MM.1S (cell line): ENCODE data around the gene FIS1.
A peak's percentile ranks its signal among the peaks of the same experiment; 100 is the strongest.

Experiments used
- DNase-seq: peaks from one replicate; pipeline ENCODE4 v3.0.0-alpha.2; 2015
- H2AFZ ChIP-seq: fragments of 300-600 bp; sonication (generic); 2 replicates; pipeline ENCODE4 v1.6.0; 2016; ENCODE audit warnings: antibody characterized with exemption, low read length
- H3F3A ChIP-seq: fragments of 300-600 bp; sonication (generic); 2 replicates; pipeline ENCODE4 v1.6.1; 2016; ENCODE audit warnings: mild to moderate bottlenecking, antibody characterized with exemption, low read length, moderate library complexity, mixed read lengths; ENCODE audit not compliant: insufficient read depth
- H3K27ac ChIP-seq: fragments of 300-600 bp; sonication (generic); 2 replicates; pipeline ENCODE4 v1.5.1; 2016; ENCODE audit warnings: mild to moderate bottlenecking, low read length
- H3K27me3 ChIP-seq: fragments of 300-600 bp; sonication (generic); replicated peaks from 2 replicates; pipeline ENCODE4 v1.6.0; 2016; ENCODE audit warnings: low read length; ENCODE audit not compliant: insufficient read depth
- H3K36me3 ChIP-seq: fragments of 300-600 bp; sonication (generic); replicated peaks from 2 replicates; pipeline ENCODE4 v1.6.1; 2016; ENCODE audit warnings: mild to moderate bottlenecking, low read length, mixed read lengths; ENCODE audit not compliant: insufficient read depth
- H3K4me1 ChIP-seq: fragments of 300-600 bp; sonication (generic); 2 replicates; pipeline ENCODE4 v1.6.1; 2016; ENCODE audit warnings: low read length, mixed read lengths
- H3K4me2 ChIP-seq: fragments of 300-600 bp; sonication (generic); 2 replicates; pipeline ENCODE4 v1.6.0; 2016; ENCODE audit warnings: low read depth, low read length
- H3K4me3 ChIP-seq: fragments of 300-600 bp; sonication (generic); 2 replicates; pipeline ENCODE4 v1.5.1; 2016; ENCODE audit warnings: low read length, mixed read lengths
- H3K79me2 ChIP-seq: fragments of 300-600 bp; sonication (generic); 2 replicates; pipeline ENCODE4 v1.6.1; 2016; ENCODE audit warnings: mixed run types, low read length, mixed read lengths
- H3K9ac ChIP-seq: fragments of 300-600 bp; sonication (generic); 2 replicates; pipeline ENCODE4 v1.6.1; 2016; ENCODE audit warnings: low read length, mixed read lengths
- H3K9me2 ChIP-seq: fragments of 300-600 bp; sonication (generic); replicated peaks from 2 replicates; pipeline ENCODE4 v1.6.1; 2016; ENCODE audit warnings: mild to moderate bottlenecking, low read length, mixed read lengths; ENCODE audit not compliant: insufficient read depth
- H3K9me3 ChIP-seq: fragments of 300-600 bp; sonication (generic); replicated peaks from 2 replicates; pipeline ENCODE4 v1.6.1; 2016; ENCODE audit warnings: mild to moderate bottlenecking, low read length, mixed read lengths; ENCODE audit not compliant: insufficient read depth
- H4K20me1 ChIP-seq: fragments of 300-600 bp; sonication (generic); 2 replicates; pipeline ENCODE4 v1.6.1; 2016; ENCODE audit warnings: mild to moderate bottlenecking, low read length, moderate library complexity, mixed read lengths; ENCODE audit not compliant: insufficient read depth
- EZH2 ChIP-seq: fragments of 300-600 bp; sonication (generic); optimal IDR thresholded peaks from 2 replicates; pipeline ENCODE3; 2017; ENCODE audit warnings: low read depth, mild to moderate bottlenecking, antibody characterized with exemption, low read length, mixed read lengths
- EZH2phosphoT487 ChIP-seq: fragments of 300-600 bp; sonication (generic); IDR thresholded peaks from 2 replicates; pipeline ENCODE4 v1.6.1; 2018; ENCODE audit warnings: antibody characterized with exemption, low read length
- TF ChIP-seq, protein P1 (sequence below): fragments of 300-600 bp; sonication (generic); IDR thresholded peaks from 2 replicates; pipeline ENCODE4 v1.5.1; 2016; ENCODE audit warnings: antibody characterized with exemption, low read length, mixed read lengths

FIS1 gene

GRCh38 chr7:101218236-101219125 lies 26.4 kb downstream of the FIS1 start:
- peak overlapping the region; percentile 80 for H3K4me2 ChIP-seq
- H3K27me3 ChIP-seq = no peaks in the 10 kb centered on the region
- H4K20me1 ChIP-seq = no peaks in the 10 kb centered on the region
- peak overlapping the region; percentile 71 for H3K9ac ChIP-seq
- H3K4me1 ChIP-seq = 0 out of 2 replicates have a peak, but pooled peaks cover 6% of the 10 kb centered on the region
- H3K79me2 ChIP-seq = peaks cover 44% of the 10 kb centered on the region
- peaks cover 3% of the 10 kb centered on the region; the same call in 1 of the 2 replicates for H3F3A ChIP-seq
- TF ChIP-seq EZH2phosphoT487 (no peak), EZH2 (no peak)
- TF ChIP-seq, protein P1, sequence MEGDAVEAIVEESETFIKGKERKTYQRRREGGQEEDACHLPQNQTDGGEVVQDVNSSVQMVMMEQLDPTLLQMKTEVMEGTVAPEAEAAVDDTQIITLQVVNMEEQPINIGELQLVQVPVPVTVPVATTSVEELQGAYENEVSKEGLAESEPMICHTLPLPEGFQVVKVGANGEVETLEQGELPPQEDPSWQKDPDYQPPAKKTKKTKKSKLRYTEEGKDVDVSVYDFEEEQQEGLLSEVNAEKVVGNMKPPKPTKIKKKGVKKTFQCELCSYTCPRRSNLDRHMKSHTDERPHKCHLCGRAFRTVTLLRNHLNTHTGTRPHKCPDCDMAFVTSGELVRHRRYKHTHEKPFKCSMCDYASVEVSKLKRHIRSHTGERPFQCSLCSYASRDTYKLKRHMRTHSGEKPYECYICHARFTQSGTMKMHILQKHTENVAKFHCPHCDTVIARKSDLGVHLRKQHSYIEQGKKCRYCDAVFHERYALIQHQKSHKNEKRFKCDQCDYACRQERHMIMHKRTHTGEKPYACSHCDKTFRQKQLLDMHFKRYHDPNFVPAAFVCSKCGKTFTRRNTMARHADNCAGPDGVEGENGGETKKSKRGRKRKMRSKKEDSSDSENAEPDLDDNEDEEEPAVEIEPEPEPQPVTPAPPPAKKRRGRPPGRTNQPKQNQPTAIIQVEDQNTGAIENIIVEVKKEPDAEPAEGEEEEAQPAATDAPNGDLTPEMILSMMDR = no peak
- H2AFZ ChIP-seq = peak overlapping the region; percentile 75
- H3K9me3 ChIP-seq = no peaks in the 10 kb centered on the region
- H3K36me3 ChIP-seq = no peaks in the 10 kb centered on the region
- H3K9me2 ChIP-seq = no peaks in the 10 kb centered on the region
- H3K4me3 ChIP-seq = peak overlapping the region; percentile 84
- no peak overlapping the region for H3K27ac ChIP-seq
- no peak for DNase-seq

DNA sequence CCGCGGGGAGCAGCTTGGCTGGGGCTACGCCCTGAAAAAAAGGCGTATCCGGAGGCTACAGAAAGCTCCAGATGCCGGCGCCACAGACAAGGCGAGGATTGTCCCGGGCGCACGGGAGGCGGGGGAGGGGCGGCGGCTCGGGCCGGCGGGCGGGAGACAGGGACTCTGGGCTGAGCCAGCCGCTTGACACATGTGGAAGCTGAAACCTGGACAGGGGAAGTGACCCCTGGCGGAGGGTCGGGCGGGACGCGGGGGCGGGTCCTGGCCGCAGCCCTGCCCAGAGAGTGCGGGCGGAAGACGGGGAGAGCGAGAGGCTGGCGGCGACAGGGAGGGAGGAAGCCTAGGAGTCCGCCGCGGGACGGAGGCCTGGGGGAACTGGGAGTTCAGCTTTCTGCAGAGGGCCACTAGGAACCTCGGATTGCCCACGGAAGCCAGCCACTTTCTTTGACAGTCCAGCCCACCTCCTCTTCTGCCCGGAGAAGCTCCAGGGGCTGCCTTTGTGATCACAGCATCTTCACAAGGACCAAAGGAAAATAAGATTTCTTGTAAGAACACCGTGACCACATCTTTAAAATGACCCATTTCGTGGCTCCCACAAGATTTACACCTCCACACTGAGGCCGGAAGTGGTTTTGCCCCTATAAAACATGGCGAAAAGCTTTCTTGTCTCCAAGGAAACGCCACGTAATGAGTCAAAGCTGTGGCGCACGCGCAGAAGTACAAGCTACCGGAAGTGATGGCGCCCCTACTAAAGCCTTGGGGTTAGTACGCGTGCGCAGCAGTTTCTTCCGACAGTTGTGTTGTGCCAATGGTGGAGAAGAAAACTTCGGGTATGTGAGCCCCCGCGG lies 27.3 kb downstream of the FIS1 start, which contains the start of the genes PLOD3 and ZNHIT1:
TSS of gene PLOD3 (minus strand) at position 194 of the 848 bp plus-strand sequence. CDS start 307 bp downstream, outside the sequence.
TSS of gene ZNHIT1 (plus strand) at position 778 of the 848 bp plus-strand sequence. CDS start at position 809, 31 bp downstream.
- no peaks in the 10 kb centered on the region for H4K20me1 ChIP-seq
- peaks cover 3% of the 10 kb centered on the region; the same call in 1 of the 2 replicates for H3F3A ChIP-seq
- 0 out of 2 replicates have a peak, but pooled peaks cover 6% of the 10 kb centered on the region for H3K4me1 ChIP-seq
- peaks cover 44% of the 10 kb centered on the region for H3K79me2 ChIP-seq
- H3K27ac ChIP-seq = peak within 1 kb of the TSS; percentile 72
- H3K36me3 ChIP-seq = no peaks in the 10 kb centered on the region
- H3K9ac ChIP-seq = peak within 1 kb of the TSS; percentile 71
- H3K27me3 ChIP-seq = no peaks in the 10 kb centered on the region
- no peaks in the 10 kb centered on the region for H3K9me2 ChIP-seq
- H2AFZ ChIP-seq = peak within 1 kb of the TSS; percentile 75
- TF ChIP-seq, protein P1 = no peak
- TF ChIP-seq EZH2phosphoT487 = no peak
- no peak for TF ChIP-seq EZH2
- H3K4me2 ChIP-seq = peak within 1 kb of the TSS; percentile 80
- DNase-seq = peak; percentile 99
- peak within 1 kb of the TSS; percentile 84 for H3K4me3 ChIP-seq
- no peaks in the 10 kb centered on the region for H3K9me3 ChIP-seq

DNA sequence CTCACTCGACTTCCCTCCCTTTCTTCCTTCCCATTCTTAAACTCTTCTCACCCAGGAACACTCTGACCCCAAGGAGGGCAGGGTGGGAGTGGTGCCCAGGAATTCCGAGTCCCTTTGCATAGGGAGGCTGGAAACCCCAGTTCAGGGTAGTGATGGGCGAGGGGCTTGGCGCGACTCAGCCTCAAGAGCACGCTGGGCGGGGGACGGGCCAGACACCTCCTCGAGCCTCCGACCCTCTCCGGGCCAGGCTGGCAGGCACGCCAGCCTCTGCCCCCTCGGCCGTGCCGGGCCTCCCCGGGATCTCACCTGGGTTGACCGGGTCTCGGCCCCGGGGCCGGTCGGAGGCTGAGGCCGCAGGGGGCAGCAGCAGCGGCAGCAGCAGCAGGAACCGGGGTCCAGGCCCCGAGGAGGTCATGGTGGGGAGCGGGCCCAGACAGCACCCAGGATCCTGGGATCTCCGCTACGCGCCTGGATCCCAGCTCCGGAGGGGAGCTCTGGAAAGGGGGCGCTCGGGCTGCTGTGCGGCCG lies 28.0 kb downstream of the FIS1 start:
- TF ChIP-seq, protein P1 = peak; percentile 20; the same call in 1 of the 2 replicates
- TF ChIP-seq EZH2phosphoT487 = no peak
- peaks cover 3% of the 10 kb centered on the region; the same call in 1 of the 2 replicates for H3F3A ChIP-seq
- peak overlapping the region; percentile 80 for H3K4me2 ChIP-seq
- peak overlapping the region; percentile 71; the same call in 1 of the 2 replicates for H3K9ac ChIP-seq
- DNase-seq = no peak
- no peaks in the 10 kb centered on the region for H3K36me3 ChIP-seq
- no peaks in the 10 kb centered on the region for H4K20me1 ChIP-seq
- H2AFZ ChIP-seq = peak overlapping the region; percentile 74
- peak overlapping the region; percentile 84 for H3K4me3 ChIP-seq
- no peaks in the 10 kb centered on the region for H3K9me3 ChIP-seq
- H3K9me2 ChIP-seq = no peaks in the 10 kb centered on the region
- no peaks in the 10 kb centered on the region for H3K27me3 ChIP-seq
- no peak overlapping the region for H3K27ac ChIP-seq
- H3K79me2 ChIP-seq = peaks cover 44% of the 10 kb centered on the region
- 0 out of 2 replicates have a peak, but pooled peaks cover 6% of the 10 kb centered on the region for H3K4me1 ChIP-seq
